ENCODE data around the gene TTC6.

GRCh38 chr14:37597538-37597913 lies 2.1 kb downstream of the TTC6 start:
- no peak for TF ChIP-seq CTCF (IDR thresholded peaks at IDR 0.05; ENCODE audit: low read depth, low read length, missing input control)
- TF ChIP-seq SP1 (IDR thresholded peaks at IDR 0.05), result no peak
- no peak for TF ChIP-seq YY1 (IDR thresholded peaks at IDR 0.05)
- no peak for TF ChIP-seq REST (IDR thresholded peaks at IDR 0.05)
- no peak for TF ChIP-seq JUND (IDR thresholded peaks at IDR 0.05)

Measured in liver (tissue), 3 donors.